H1 (cell line): Measurements from ENCODE around the gene FOSB.

ENCODE experiments used
- E2F6 ChIP-seq: IDR thresholded peaks from 2 replicates; pipeline ENCODE4 v1.6.1; 2012; ENCODE audit warnings: inconsistent platforms
- EGR1 ChIP-seq: IDR thresholded peaks from 2 replicates; pipeline ENCODE4 v1.6.1; 2011; ENCODE audit warnings: low read depth, low read length, borderline replicate concordance
- EZH2 ChIP-seq: fragments of 200-600 bp; sonication (generic); IDR thresholded peaks from 2 replicates; pipeline ENCODE4 v1.7.1; 2012; ENCODE audit warnings: low read depth, mild to moderate bottlenecking, moderate library complexity, low read length, inconsistent platforms; ENCODE audit not compliant: severe bottlenecking
- FOSL1 ChIP-seq: IDR thresholded peaks from 2 replicates; pipeline ENCODE4 v1.6.1; 2011; ENCODE audit warnings: mild to moderate bottlenecking, low read depth, low read length, moderate library complexity; ENCODE audit not compliant: insufficient read depth
- JUN ChIP-seq: IDR thresholded peaks from 2 replicates; pipeline ENCODE4 v1.6.1; 2011; ENCODE audit warnings: low read depth, mild to moderate bottlenecking, improper control_type of control experiment, low read length
- POLR2A ChIP-seq, 2 experiments: IDR thresholded peaks; 1 replicate in 1 of 2; 2 replicates in 1 of 2; pipeline ENCODE4 v1.6.1; 2011; ENCODE audit warnings: low read depth in 2 of 2, low read length in 2 of 2, mild to moderate bottlenecking in 2 of 2; ENCODE audit errors: control extremely low read depth in 1 of 2
- POLR2AphosphoS5 ChIP-seq: IDR thresholded peaks from 2 replicates; pipeline ENCODE4 v1.6.1; 2011; ENCODE audit warnings: low read depth, low read length
- YY1 ChIP-seq: IDR thresholded peaks from 2 replicates; pipeline ENCODE4 v1.6.1; 2011; ENCODE audit warnings: low read depth, mild to moderate bottlenecking, low read length
- TF ChIP-seq, protein P1 (sequence below), 3 experiments: IDR thresholded peaks; 1 replicate in 2 of 3; 2 replicates in 1 of 3; pipeline versions ENCODE4 v1.5.1 to v1.6.1; 2011; ENCODE audit warnings: low read length in 3 of 3, mild to moderate bottlenecking in 3 of 3, inconsistent platforms in 2 of 3, low read depth in 1 of 3, moderate library complexity in 1 of 3; ENCODE audit not compliant: insufficient read depth in 1 of 3; ENCODE audit errors: control extremely low read depth in 1 of 3
- TF ChIP-seq, protein P2 (sequence below): IDR thresholded peaks from 2 replicates; pipeline ENCODE4 v1.6.1; 2011; ENCODE audit warnings: low read depth, mild to moderate bottlenecking, low read length; ENCODE audit not compliant: insufficient read depth

- TF ChIP-seq, protein P1, sequence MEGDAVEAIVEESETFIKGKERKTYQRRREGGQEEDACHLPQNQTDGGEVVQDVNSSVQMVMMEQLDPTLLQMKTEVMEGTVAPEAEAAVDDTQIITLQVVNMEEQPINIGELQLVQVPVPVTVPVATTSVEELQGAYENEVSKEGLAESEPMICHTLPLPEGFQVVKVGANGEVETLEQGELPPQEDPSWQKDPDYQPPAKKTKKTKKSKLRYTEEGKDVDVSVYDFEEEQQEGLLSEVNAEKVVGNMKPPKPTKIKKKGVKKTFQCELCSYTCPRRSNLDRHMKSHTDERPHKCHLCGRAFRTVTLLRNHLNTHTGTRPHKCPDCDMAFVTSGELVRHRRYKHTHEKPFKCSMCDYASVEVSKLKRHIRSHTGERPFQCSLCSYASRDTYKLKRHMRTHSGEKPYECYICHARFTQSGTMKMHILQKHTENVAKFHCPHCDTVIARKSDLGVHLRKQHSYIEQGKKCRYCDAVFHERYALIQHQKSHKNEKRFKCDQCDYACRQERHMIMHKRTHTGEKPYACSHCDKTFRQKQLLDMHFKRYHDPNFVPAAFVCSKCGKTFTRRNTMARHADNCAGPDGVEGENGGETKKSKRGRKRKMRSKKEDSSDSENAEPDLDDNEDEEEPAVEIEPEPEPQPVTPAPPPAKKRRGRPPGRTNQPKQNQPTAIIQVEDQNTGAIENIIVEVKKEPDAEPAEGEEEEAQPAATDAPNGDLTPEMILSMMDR (IDR thresholded peaks at IDR 0.05; ENCODE audit: control extremely low read depth in 1 of 3, insufficient read depth in 1 of 3, low read depth in 1 of 3, low read length in 3 of 3), result no peak
- TF ChIP-seq POLR2AphosphoS5, result peak; percentile 41; the same call in 1 of the 2 replicates
- TF ChIP-seq, protein P2, sequence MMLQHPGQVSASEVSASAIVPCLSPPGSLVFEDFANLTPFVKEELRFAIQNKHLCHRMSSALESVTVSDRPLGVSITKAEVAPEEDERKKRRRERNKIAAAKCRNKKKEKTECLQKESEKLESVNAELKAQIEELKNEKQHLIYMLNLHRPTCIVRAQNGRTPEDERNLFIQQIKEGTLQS, result peak; percentile 76
- no peak for TF ChIP-seq FOSL1
- TF ChIP-seq E2F6, result no peak; the same call in 1 of the 2 replicates
- peak in 1 of 2 experiments; percentile 68; a peak in 2 of 3 replicates for TF ChIP-seq POLR2A (IDR thresholded peaks at IDR 0.05; ENCODE audit: control extremely low read depth in 1 of 2, low read depth in 2 of 2, low read length in 2 of 2)
- 0 out of 2 replicates have a peak, but pooled peaks have one; percentile 12 for TF ChIP-seq EGR1
- peak; percentile 98 for TF ChIP-seq JUN
- no peak for TF ChIP-seq YY1
- TF ChIP-seq EZH2, result no peak
Observed at GRCh38 chr19:45455707-45456499, 11.9 kb upstream of the FOSB start.
